Smooth muscle cell (in vitro differentiated cells): ENCODE data around the gene P3H1. TPM values are rescaled to one million over a fixed set of nuclear protein-coding genes. Genes with fewer than 3 reads are reported as not detected.
A peak's percentile ranks its signal among the peaks of the same experiment; 100 is the strongest.

Experiments
- DNase-seq: peaks from one replicate; lab custom pipeline; 2025; ENCODE audit not compliant: unreplicated experiment; lab: John Stamatoyannopoulos, UW
- H2AFZ ChIP-seq: fragments of 200-600 bp; sonication (generic); 2 replicates; pipeline ENCODE4 v1.6.0; 2016; ENCODE audit warnings: antibody characterized with exemption, low read depth, mild to moderate bottlenecking
- H3F3A ChIP-seq: fragments of 200-600 bp; sonication (generic); 2 replicates; pipeline ENCODE4 v1.6.0; 2017; ENCODE audit warnings: antibody characterized with exemption, low read depth
- H3K27ac ChIP-seq: fragments of 200-600 bp; sonication (generic); 2 replicates; pipeline ENCODE4 v1.5.1; 2016; ENCODE audit warnings: low read depth, mild to moderate bottlenecking
- H3K27me3 ChIP-seq: fragments of 200-600 bp; sonication (generic); 2 replicates; pipeline ENCODE4 v1.6.1; 2016; ENCODE audit warnings: low read depth, mild to moderate bottlenecking
- H3K36me3 ChIP-seq: fragments of 200-600 bp; sonication (generic); 2 replicates; pipeline ENCODE4 v1.5.1; 2016; ENCODE audit warnings: low read depth
- H3K4me1 ChIP-seq: fragments of 200-600 bp; sonication (generic); 2 replicates; pipeline ENCODE4 v1.5.1; 2016; ENCODE audit warnings: low read depth
- H3K4me2 ChIP-seq: fragments of 200-600 bp; sonication (generic); 2 replicates; pipeline ENCODE4 v1.6.0; 2016; ENCODE audit warnings: mild to moderate bottlenecking
- H3K4me3 ChIP-seq: fragments of 200-600 bp; sonication (generic); 2 replicates; pipeline ENCODE4 v1.5.1; 2016; ENCODE audit warnings: mild to moderate bottlenecking
- H3K79me2 ChIP-seq: fragments of 200-600 bp; sonication (generic); 2 replicates; pipeline ENCODE4 v1.6.0; 2016; ENCODE audit warnings: low read depth, mild to moderate bottlenecking
- H3K9ac ChIP-seq: fragments of 200-600 bp; sonication (generic); 2 replicates; pipeline ENCODE4 v1.6.0; 2016; ENCODE audit warnings: low read depth
- H3K9me3 ChIP-seq: fragments of 200-600 bp; sonication (generic); replicated peaks from 2 replicates; pipeline ENCODE4 v1.5.1; 2016; ENCODE audit warnings: low read depth
- H4K20me1 ChIP-seq: fragments of 200-600 bp; sonication (generic); 2 replicates; pipeline ENCODE4 v1.6.0; 2016; ENCODE audit warnings: low read depth
- WGBS: methylation state at CpG from one replicate; pipeline ENCODE4 v1.1.7; 2016; ENCODE audit warnings: low lambda C conversion rate; 5-methylcytosine and 5-hydroxymethylcytosine counted together
- polyA plus RNA-seq: library from polyadenylated mRNA; unstranded; fragments of >200 nt; fragmentation: Nextera tagmentation; extraction: Ambion mirVana; gene quantifications from 2 replicates; pipeline ENCODE4 v1.2.1, GENCODE V29; 2016
- total RNA-seq: library from RNA; depleted of rRNA; stranded (reverse); fragments of >200 nt; gene quantifications from 2 replicates; pipeline ENCODE4 v1.2.3, GENCODE V29; 2014
- TF ChIP-seq, protein P1 (sequence below): fragments of 200-600 bp; sonication (generic); IDR thresholded peaks from 2 replicates; pipeline ENCODE4 v1.5.1; 2017; ENCODE audit warnings: borderline replicate concordance, mild to moderate bottlenecking, antibody characterized with exemption; ENCODE audit not compliant: insufficient read depth, poor library complexity, severe bottlenecking

The P3H1 gene
- total and polyA plus RNA-seq, 2 experiments from 2014 or later: 256 to 535 TPM

DNA sequence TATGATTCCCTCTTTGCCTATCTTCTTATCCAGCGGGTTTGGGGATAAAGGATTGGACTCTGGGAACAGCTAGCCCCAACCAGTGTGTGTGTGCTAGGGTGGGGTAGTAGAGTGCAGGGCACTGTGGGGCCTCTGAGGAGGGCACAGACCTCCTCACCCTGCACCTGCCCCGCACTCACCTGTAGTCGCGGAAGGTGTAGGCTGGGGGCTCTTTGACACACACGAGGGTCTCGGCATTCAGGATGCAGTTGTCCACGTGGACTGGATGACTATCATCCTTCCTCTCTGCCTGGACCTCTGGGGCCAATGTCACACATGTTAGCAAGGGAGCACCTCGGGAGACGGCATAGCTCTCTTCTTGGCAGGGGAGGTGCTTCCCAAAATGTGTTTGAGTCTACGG is 18.8 kb downstream of the P3H1 start:
- no peaks in the 10 kb centered on the region for H3K79me2 ChIP-seq
- H3K9ac ChIP-seq: no peak overlapping the region
- H3K36me3 ChIP-seq: peaks cover 18% of the 10 kb centered on the region
- H3K9me3 ChIP-seq: no peaks in the 10 kb centered on the region
- H2AFZ ChIP-seq: no peak overlapping the region
- no peak overlapping the region for H3K4me2 ChIP-seq
- peaks cover 47% of the 10 kb centered on the region for H4K20me1 ChIP-seq
- H3K4me1 ChIP-seq: no peaks in the 10 kb centered on the region
- no peaks in the 10 kb centered on the region for H3K27me3 ChIP-seq
- no peak for DNase-seq
- TF ChIP-seq, protein P1, sequence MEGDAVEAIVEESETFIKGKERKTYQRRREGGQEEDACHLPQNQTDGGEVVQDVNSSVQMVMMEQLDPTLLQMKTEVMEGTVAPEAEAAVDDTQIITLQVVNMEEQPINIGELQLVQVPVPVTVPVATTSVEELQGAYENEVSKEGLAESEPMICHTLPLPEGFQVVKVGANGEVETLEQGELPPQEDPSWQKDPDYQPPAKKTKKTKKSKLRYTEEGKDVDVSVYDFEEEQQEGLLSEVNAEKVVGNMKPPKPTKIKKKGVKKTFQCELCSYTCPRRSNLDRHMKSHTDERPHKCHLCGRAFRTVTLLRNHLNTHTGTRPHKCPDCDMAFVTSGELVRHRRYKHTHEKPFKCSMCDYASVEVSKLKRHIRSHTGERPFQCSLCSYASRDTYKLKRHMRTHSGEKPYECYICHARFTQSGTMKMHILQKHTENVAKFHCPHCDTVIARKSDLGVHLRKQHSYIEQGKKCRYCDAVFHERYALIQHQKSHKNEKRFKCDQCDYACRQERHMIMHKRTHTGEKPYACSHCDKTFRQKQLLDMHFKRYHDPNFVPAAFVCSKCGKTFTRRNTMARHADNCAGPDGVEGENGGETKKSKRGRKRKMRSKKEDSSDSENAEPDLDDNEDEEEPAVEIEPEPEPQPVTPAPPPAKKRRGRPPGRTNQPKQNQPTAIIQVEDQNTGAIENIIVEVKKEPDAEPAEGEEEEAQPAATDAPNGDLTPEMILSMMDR: no peak
- H3K27ac ChIP-seq: no peak overlapping the region
- H3F3A ChIP-seq: peaks cover 23% of the 10 kb centered on the region
- WGBS: 96% methylated on average over 10 of the region's 10 CpGs
- H3K4me3 ChIP-seq: no peak overlapping the region

DNA sequence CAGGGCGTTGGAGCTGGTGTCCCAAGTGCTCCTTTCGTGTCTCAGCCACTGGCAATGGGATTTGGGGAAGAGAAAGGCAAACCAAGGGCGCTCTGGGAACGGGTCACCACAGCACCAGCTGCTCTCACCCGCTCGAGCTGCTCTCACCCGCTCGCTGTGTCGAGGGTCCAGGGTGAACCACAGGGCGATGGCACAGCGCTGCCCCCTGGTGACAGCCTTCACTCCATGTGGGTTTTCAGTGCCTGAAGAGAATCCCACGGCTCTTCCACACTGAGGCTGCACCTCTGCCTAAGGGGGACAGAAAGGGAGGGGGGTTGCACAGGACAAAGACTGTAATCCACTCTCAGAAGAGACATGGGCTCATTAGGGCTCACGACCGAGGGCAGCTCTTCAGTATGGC is 19.7 kb downstream of the P3H1 start:
- Histone ChIP-seq H3K36me3 (peaks cover 10% of the 10 kb centered on the region), H4K20me1 (peaks cover 39% of the 10 kb centered on the region), H3K27ac (no peak overlapping the region), H3F3A (peaks cover 23% of the 10 kb centered on the region), H3K4me3 (no peak overlapping the region), H3K9ac (no peak overlapping the region), H2AFZ (no peak overlapping the region), H3K79me2 (no peaks in the 10 kb centered on the region), H3K27me3 (no peaks in the 10 kb centered on the region), H3K4me1 (no peaks in the 10 kb centered on the region), H3K4me2 (no peak overlapping the region), H3K9me3 (no peaks in the 10 kb centered on the region)
- WGBS: 74% methylated on average over 14 of the region's 14 CpGs
- TF ChIP-seq, protein P1: peak; percentile 45
- DNase-seq: no peak

DNA sequence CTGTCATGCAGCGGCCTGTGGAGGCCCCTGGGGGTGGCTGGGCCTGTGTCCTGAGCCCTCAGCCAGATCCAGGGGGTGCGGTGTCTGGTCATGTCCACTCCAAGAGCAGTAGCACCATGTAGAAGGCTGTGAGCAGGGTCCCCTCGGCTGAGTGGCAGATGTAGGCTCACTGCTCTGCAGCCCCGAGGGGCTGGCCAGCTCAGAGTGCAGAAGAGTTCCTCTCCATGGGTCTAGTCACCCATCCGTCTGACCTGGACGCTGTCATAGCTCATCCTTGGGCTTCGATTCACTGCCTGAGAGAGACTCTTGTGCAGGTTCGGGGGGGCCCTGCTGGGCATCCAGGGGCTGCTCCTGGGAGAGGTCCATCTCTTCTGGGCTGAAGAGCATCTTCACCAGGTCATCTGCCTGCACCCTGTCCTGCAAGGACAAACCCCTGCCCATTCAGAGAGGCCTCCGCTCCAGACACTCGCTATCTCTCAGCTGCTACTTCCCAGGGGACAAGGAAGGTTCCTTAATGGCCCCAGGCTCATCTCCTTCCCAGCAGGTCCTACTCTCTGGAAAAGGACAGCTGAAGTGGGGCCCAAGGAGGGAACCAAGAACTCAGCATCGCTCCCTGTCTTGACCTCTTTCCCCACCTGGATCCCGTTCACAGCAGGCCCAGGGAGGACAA is 20.3 kb downstream of the P3H1 start:
- no peaks in the 10 kb centered on the region for H3K4me1 ChIP-seq
- H4K20me1 ChIP-seq: peaks cover 33% of the 10 kb centered on the region
- H3K4me3 ChIP-seq: no peak overlapping the region
- H3K9ac ChIP-seq: no peak overlapping the region
- no peak for DNase-seq
- H3F3A ChIP-seq: peaks cover 28% of the 10 kb centered on the region
- TF ChIP-seq, protein P1: no peak
- H3K4me2 ChIP-seq: no peak overlapping the region
- H3K27ac ChIP-seq: peak overlapping the region; percentile 7
- H3K36me3 ChIP-seq: peaks cover 6% of the 10 kb centered on the region
- H2AFZ ChIP-seq: no peak overlapping the region
- no peaks in the 10 kb centered on the region for H3K27me3 ChIP-seq
- no peaks in the 10 kb centered on the region for H3K9me3 ChIP-seq
- H3K79me2 ChIP-seq: no peaks in the 10 kb centered on the region
- WGBS: 97% methylated on average over 12 of the region's 12 CpGs

DNA sequence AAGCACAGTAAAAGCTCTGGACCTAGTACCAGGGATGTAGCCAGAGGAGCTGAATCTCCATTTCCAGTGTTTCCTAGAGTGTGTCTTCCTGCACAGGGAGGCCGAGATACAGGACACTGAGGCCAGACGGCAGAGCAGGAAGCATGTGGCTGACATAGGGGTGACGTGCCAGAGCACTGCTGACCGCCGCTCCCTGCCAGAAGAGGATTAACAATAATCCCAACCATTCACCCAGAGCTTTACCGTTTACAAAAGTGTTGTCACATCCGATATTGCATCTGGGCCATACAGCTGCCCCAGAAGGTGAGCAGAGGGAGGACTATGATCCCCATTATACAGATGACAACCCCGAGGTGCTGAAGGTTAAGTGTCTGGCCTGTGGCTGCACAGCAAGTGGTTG is 21.0 kb downstream of the P3H1 start:
- WGBS: 54% methylated on average over 8 of the region's 8 CpGs
- no peak overlapping the region for H3K4me3 ChIP-seq
- H3F3A ChIP-seq: peaks cover 28% of the 10 kb centered on the region
- H3K4me1 ChIP-seq: peaks cover 1% of the 10 kb centered on the region
- H2AFZ ChIP-seq: no peak overlapping the region
- no peak overlapping the region for H3K9ac ChIP-seq
- no peaks in the 10 kb centered on the region for H3K9me3 ChIP-seq
- DNase-seq: no peak
- H3K27me3 ChIP-seq: no peaks in the 10 kb centered on the region
- no peak overlapping the region for H3K4me2 ChIP-seq
- TF ChIP-seq, protein P1: no peak
- H3K79me2 ChIP-seq: no peaks in the 10 kb centered on the region
- peak overlapping the region; percentile 56 for H3K27ac ChIP-seq
- peaks cover 6% of the 10 kb centered on the region for H3K36me3 ChIP-seq
- peaks cover 32% of the 10 kb centered on the region for H4K20me1 ChIP-seq
